GM19025 (cell line): ENCODE data around the gene IMPG1.
"Not testable (repeated sequence)": the region's sequence is repeated elsewhere in the genome, so short reads cannot be mapped to it uniquely, and the experiment has no call there.

Source experiments
- ATAC-seq: cut with Tn5 transposase; IDR thresholded peaks from one replicate; pipeline ENCODE4 v1.9.1; 2021; ENCODE audit warnings: mild to moderate bottlenecking, low read depth, moderate library complexity; ENCODE audit not compliant: unreplicated experiment

IMPG1 gene

GRCh38 chr6:75963569-75963968 is 108.9 kb downstream of the IMPG1 start:
- no peak for ATAC-seq

- no peak for ATAC-seq
Observed at GRCh38 chr6:75952128-75952527, 120.3 kb downstream of the IMPG1 start.

GRCh38 chr6:75947935-75948334 is 124.5 kb downstream of the IMPG1 start:
- ATAC-seq: no peak

- ATAC-seq: peak; percentile 52
Observed at GRCh38 chr6:75946146-75946831, 126.2 kb downstream of the IMPG1 start.

- ATAC-seq: no peak
Observed at GRCh38 chr6:75943381-75943780, 129.1 kb downstream of the IMPG1 start.

- ATAC-seq: no peak
Observed at GRCh38 chr6:75941509-75941908, 131.0 kb downstream of the IMPG1 start.

- no peak for ATAC-seq
Observed at GRCh38 chr6:75940564-75940963, 131.9 kb downstream of the IMPG1 start.

- ATAC-seq: no peak
Observed at GRCh38 chr6:75937846-75938245, 134.6 kb downstream of the IMPG1 start.

- no peak for ATAC-seq
Observed at GRCh38 chr6:75936682-75937081, 135.8 kb downstream of the IMPG1 start.

GRCh38 chr6:75935473-75935793 is 137.0 kb downstream of the IMPG1 start:
- ATAC-seq: no peak

- peak; percentile 42 for ATAC-seq
Observed at GRCh38 chr6:75934643-75935472, 137.6 kb downstream of the IMPG1 start.

GRCh38 chr6:75933387-75933975 is 139.0 kb downstream of the IMPG1 start:
- no peak for ATAC-seq

- peak; percentile 45 for ATAC-seq
Observed at GRCh38 chr6:75932067-75932466, 140.4 kb downstream of the IMPG1 start.

GRCh38 chr6:75931011-75931680 is 141.3 kb downstream of the IMPG1 start:
- no peak for ATAC-seq

- no peak for ATAC-seq
Observed at GRCh38 chr6:75926293-75927168, 145.9 kb downstream of the IMPG1 start.

GRCh38 chr6:75922226-75922625 is 150.2 kb downstream of the IMPG1 start:
- no peak for ATAC-seq

- ATAC-seq: no peak
Observed at GRCh38 chr6:75913040-75913439, 159.4 kb downstream of the IMPG1 start.

- ATAC-seq: no peak
Observed at GRCh38 chr6:75907444-75907843, 165.0 kb downstream of the IMPG1 start.

- no peak for ATAC-seq
Observed at GRCh38 chr6:75906871-75907270, 165.6 kb downstream of the IMPG1 start.

GRCh38 chr6:75905129-75905528 is 167.3 kb downstream of the IMPG1 start:
- not testable (repeated sequence) for ATAC-seq
